ENCODE data around the gene SCIN.
"Not testable (repeated sequence)": the region's sequence is repeated elsewhere in the genome, so short reads cannot be mapped to it uniquely, and the experiment has no call there.

The SCIN gene

GRCh38 chr7:12612622-12613021, 42.1 kb downstream of the SCIN start:
- no peak for DNase-seq (ENCODE audit: low read depth in 2 of 2)

- DNase-seq (ENCODE audit: low read depth in 2 of 2): no peak
Observed at GRCh38 chr7:12619461-12620069, 49.0 kb downstream of the SCIN start.

DNA sequence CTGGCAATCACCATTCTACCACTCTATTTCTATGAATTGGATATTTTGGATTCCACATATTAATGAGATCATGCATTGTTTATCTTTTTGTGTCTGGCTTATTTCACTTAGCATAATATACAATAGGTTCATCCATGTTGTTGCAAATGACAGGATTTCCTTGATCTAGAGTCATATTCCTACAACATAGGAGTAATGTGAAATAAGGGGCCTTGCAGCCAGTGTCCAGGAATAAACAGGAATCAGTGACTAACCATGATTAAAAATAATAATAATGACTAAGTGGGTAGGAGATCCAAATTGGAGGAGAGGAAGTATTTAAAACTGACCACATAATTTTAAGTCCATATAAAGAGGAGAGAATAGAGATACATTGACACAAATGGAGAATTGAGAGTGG, 49.9 kb downstream of the SCIN start:
- DNase-seq (ENCODE audit: low read depth in 2 of 2): no peak

DNA sequence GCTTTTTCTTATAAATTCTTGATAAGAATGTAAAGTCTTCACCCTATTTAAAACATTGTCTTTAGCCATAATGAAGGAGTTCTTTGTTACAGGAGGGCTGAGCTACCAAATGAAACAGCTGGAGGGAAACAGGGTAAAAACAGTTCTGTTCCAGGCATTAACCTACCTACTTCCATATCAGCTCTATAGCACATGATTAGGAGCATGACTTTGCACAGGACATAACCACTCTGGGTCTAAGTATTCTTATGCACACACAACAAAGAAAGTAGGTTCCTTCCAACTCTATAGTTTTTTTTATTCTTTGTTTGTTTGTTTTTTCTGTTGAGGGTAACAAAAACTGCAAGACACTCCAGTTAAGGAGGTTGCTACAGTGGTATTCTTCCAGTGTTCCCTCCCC, 52.7 kb downstream of the SCIN start:
- no peak for DNase-seq (ENCODE audit: low read depth in 2 of 2)

DNA sequence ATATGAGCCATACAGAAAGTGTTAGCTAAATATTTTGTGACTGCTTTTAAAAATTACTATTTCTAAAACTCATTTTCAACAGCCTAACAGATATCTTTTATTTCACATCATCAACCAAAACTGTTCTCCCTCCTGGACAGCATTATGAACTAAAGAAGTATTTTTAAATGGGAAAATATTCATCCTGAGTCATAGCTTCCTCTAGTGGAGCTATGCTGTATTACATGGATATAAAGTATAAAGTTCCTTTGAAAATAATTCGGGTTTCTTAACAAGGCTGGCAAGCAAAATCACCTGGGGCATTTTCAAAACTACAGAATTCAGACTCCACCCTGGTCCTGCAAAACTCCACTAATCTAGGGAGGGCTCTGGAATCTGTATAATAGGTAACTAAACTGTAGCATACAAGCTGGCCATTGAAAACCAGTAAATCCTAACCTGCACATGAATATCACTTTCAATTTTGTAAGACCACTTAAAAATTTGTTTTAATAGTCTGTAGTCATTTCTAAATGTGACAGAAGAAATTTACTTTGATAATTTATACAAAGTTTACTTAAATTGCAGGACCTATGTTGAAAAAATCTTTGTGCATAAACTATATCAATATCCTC, 53.5 kb downstream of the SCIN start:
- DNase-seq (ENCODE audit: low read depth in 2 of 2): no peak

GRCh38 chr7:12625836-12626235, 55.3 kb downstream of the SCIN start:
- DNase-seq (ENCODE audit: low read depth in 2 of 2): no peak

DNA sequence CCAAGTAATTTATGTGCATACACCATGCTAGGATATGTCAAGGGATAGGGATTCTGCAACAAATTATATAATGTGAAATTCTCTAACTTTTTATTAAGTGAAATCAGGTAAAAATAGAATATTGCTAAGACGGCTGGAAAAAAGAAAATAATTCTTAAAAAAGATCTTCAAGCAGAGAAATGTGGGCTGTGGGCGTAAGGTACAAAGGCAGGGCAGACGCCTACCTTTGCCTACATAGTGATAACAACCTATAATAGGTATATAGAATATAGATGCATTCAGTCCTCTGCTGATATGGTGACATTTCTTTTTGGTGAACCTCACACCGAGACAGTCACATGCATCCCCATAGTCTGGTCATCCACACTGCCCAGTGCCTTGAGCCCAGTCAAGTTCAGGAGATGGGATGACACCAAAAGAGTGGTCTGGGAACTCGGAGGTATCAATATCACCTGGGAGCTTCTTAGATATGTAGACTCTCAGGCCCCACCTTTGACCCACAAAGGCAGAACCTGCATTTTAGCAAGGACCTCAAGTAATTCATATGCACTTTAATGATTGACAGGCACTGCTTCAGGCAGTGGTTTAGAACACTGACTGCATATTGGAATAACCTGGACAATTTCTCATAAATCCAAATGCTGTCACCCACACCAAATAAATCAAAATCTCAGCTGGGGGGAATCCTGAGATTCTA, 59.4 kb downstream of the SCIN start:
- no peak for DNase-seq (ENCODE audit: low read depth in 2 of 2)

GRCh38 chr7:12630513-12630819, 59.9 kb downstream of the SCIN start:
- no peak for DNase-seq (ENCODE audit: low read depth in 2 of 2)

GRCh38 chr7:12633582-12633981, 63.1 kb downstream of the SCIN start:
- no peak for DNase-seq (ENCODE audit: low read depth in 2 of 2)

GRCh38 chr7:12635830-12636229, 65.3 kb downstream of the SCIN start:
- no peak for DNase-seq (ENCODE audit: low read depth in 2 of 2)

GRCh38 chr7:12637328-12637727, 66.8 kb downstream of the SCIN start:
- DNase-seq (ENCODE audit: low read depth in 2 of 2): no peak

DNA sequence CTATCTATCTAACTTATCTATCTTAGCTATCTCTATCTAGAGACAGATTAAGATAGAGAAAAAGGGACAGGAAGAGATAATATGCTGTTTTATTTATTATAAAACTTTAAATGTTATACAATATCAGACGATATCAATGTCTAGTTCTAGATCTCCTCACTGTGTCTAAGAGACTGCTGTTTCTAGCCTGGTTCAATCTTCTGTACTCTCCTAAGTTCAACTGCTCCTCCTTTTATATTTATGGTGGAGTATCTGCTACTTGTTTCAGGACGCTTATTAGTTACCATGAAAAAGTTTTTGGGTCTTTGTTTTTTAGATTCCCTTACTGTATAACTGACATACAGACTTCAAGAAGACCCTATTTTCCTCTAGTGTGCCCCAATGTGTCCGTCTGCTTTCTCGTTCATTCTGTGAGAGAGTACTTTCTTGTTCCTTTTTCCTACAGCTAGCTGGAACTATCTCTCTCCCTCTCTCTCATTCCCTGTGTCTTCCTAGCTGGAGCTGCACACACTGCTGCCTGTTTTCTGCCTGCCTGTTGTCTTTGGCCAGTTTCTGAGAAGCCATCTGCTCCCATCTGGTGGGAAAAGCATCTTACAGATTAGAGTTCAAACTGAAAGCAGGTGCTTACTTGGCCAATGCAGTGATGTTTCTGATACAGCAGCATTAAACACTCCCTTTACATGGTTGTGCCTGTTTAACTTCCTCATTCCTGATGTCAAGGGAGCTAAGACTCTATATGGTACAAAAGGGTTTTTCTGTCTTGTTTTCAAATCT, 67.5 kb downstream of the SCIN start:
- no peak for DNase-seq (ENCODE audit: low read depth in 2 of 2)

GRCh38 chr7:12638851-12639456, 68.4 kb downstream of the SCIN start:
- no peak for DNase-seq (ENCODE audit: low read depth in 2 of 2)

GRCh38 chr7:12640299-12641096, 70.0 kb downstream of the SCIN start:
- no peak for DNase-seq (ENCODE audit: low read depth in 2 of 2)

DNA sequence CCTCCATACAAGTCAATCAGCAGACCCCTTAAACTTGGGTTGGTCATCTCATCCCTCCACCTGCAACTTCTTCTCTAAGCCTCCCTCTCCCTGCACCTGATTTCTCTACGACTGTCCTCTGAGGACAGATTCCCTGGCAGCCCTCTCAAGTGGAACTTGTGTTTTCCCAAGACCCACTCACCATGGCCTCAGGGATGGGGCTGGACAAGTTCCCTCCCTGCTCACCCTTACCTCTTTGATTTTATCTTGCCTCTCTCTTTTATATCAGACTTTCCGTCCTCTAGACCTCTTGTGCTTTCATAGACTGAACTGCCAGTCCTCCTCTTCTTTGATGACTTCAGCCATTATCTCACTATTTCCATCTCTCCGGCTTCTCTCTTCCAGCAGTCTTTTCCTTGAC, 70.7 kb downstream of the SCIN start:
- no peak for DNase-seq (ENCODE audit: low read depth in 2 of 2)

DNA sequence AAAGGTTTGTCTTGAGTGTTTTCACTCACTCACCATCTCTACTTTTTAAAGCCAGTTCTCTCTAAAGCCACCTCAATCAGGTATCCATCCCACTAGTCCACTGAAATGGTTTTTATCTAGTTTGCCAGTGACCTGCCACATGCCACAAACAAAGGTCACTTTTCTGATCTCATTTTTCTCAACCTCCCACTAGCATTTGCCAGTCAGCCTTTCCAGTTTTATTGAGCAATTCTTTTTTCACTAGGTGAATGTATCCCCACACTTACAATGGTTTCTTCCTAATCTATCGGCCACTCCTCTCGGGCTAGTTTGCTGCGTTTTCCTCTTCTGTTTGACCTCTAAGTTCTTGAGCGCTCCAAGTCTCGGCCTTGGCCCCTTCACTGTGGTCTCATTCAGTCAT, 72.0 kb downstream of the SCIN start:
- DNase-seq (ENCODE audit: low read depth in 2 of 2): no peak

DNA sequence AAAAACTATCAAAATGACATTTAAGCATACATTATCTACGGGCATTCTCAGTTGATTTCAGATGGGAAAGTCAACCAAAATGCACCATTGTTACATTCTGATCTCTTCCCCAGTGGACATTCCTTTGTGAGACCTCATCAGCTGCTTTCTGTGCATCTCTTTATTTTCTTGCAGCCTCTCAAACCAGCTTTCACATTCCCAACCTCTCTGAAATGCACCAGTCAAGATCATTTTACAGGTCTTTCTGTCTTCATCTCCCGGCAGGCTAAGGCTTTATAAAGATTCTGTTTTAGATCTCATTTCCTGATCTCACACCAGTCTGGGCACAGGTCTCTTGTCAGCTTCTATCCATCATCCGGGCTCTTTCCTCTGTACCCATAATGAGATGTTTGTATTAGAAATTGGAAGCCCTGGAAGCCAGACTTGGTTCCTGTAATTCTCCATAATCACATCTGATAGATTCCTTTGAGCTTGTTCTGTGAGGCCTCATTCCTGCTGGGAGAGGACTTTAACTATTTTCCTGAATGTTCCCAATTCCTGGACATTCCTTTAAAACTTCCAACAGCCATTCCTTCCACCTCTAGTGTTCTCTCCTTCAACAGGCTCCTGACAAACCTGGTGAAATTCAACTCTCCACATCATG, 72.6 kb downstream of the SCIN start:
- DNase-seq (ENCODE audit: low read depth in 2 of 2): no peak

- DNase-seq (ENCODE audit: low read depth in 2 of 2): no peak
Observed at GRCh38 chr7:12643644-12644043, 73.1 kb downstream of the SCIN start.

- not testable (repeated sequence) for DNase-seq (ENCODE audit: low read depth in 2 of 2)
Observed at GRCh38 chr7:12645212-12645611, 74.7 kb downstream of the SCIN start.

- DNase-seq (ENCODE audit: low read depth in 2 of 2): no peak
Observed at GRCh38 chr7:12646139-12646538, 75.6 kb downstream of the SCIN start.

Measured in stimulated activated CD8-positive, alpha-beta memory T cell treated with anti-CD3 and anti-CD28 coated beads, Interleukin-15, amount 100 ng/mL, for 4 hours (primary cell).